Lower lobe of right lung (tissue), 2 donors: ENCODE results near the gene SLC10A6. TPM values are rescaled to one million over a fixed set of nuclear protein-coding genes. Genes with fewer than 3 reads are reported as not detected.
"Not testable (repeated sequence)": the region's sequence is repeated elsewhere in the genome, so short reads cannot be mapped to it uniquely, and the experiment has no call there.

Source experiments
- ATAC-seq, 2 donors: fragments of 200-7000 bp; cut with Tn5 transposase; one replicate each; pipeline ENCODE4 v1.9.1; 2020 to 2022; ENCODE audit warnings: mild to moderate bottlenecking in 2 of 2, moderate library complexity in 2 of 2
- DNase-seq: peaks from one replicate; pipeline ENCODE4 v3.0.0-alpha.2; 2020
- H3K27ac ChIP-seq: fragments of 200-600 bp; one replicate; pipeline ENCODE4 v1.8.0; 2022
- H3K27me3 ChIP-seq: fragments of 200-600 bp; one replicate; pipeline ENCODE4 v1.8.0; 2022; ENCODE audit warnings: low read depth
- H3K36me3 ChIP-seq: fragments of 200-600 bp; one replicate; pipeline ENCODE4 v1.8.0; 2022; ENCODE audit warnings: mild to moderate bottlenecking
- H3K4me1 ChIP-seq: fragments of 200-600 bp; one replicate; pipeline ENCODE4 v1.8.0; 2022
- H3K4me3 ChIP-seq: fragments of 200-600 bp; one replicate; pipeline ENCODE4 v1.8.0; 2022; ENCODE audit warnings: mild to moderate bottlenecking
- H3K9me3 ChIP-seq: fragments of 200-600 bp; one replicate; pipeline ENCODE4 v1.8.0; 2022
- intact Hi-C: fragments of 100-400 bp; cut with DNase I; formaldehyde crosslinking; loops from one replicate; pipeline ENCODE4 v1.11.0; 2022
- total RNA-seq: library from RNA; stranded (reverse); fragmentation: NEBNext Ultra II Directional; extraction: Animal tissue kit (Norgen Biotek cat#: 25700); gene quantifications from one replicate; pipeline ENCODE4 v1.2.1, GENCODE V29; 2021
- TF ChIP-seq, protein P1 (sequence below): fragments of 200-600 bp; IDR thresholded peaks from one replicate; pipeline ENCODE4 v1.8.0; 2022; ENCODE audit warnings: antibody characterized with exemption, mild to moderate bottlenecking
- donor health status: DM: no; HTN: yes; CAD: no; lungs with severe emphysema.

Gene SLC10A6
- total RNA-seq, 1 donor from 2014 or later: 0.97 TPM

- H3K4me3 ChIP-seq: no peak overlapping the region
- no peak for ATAC-seq
- intact Hi-C loops: no loop called here
- no peak overlapping the region for H3K27ac ChIP-seq
- peaks cover 21% of the 10 kb centered on the region for H3K9me3 ChIP-seq
- no peaks in the 10 kb centered on the region for H3K27me3 ChIP-seq
- H3K36me3 ChIP-seq: no peaks in the 10 kb centered on the region
- DNase-seq: no peak
- TF ChIP-seq, protein P1, sequence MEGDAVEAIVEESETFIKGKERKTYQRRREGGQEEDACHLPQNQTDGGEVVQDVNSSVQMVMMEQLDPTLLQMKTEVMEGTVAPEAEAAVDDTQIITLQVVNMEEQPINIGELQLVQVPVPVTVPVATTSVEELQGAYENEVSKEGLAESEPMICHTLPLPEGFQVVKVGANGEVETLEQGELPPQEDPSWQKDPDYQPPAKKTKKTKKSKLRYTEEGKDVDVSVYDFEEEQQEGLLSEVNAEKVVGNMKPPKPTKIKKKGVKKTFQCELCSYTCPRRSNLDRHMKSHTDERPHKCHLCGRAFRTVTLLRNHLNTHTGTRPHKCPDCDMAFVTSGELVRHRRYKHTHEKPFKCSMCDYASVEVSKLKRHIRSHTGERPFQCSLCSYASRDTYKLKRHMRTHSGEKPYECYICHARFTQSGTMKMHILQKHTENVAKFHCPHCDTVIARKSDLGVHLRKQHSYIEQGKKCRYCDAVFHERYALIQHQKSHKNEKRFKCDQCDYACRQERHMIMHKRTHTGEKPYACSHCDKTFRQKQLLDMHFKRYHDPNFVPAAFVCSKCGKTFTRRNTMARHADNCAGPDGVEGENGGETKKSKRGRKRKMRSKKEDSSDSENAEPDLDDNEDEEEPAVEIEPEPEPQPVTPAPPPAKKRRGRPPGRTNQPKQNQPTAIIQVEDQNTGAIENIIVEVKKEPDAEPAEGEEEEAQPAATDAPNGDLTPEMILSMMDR: no peak
- no peaks in the 10 kb centered on the region for H3K4me1 ChIP-seq
These were observed 29.5 kb upstream of the SLC10A6 start for GRCh38 chr4:86878640-86879039.

DNA sequence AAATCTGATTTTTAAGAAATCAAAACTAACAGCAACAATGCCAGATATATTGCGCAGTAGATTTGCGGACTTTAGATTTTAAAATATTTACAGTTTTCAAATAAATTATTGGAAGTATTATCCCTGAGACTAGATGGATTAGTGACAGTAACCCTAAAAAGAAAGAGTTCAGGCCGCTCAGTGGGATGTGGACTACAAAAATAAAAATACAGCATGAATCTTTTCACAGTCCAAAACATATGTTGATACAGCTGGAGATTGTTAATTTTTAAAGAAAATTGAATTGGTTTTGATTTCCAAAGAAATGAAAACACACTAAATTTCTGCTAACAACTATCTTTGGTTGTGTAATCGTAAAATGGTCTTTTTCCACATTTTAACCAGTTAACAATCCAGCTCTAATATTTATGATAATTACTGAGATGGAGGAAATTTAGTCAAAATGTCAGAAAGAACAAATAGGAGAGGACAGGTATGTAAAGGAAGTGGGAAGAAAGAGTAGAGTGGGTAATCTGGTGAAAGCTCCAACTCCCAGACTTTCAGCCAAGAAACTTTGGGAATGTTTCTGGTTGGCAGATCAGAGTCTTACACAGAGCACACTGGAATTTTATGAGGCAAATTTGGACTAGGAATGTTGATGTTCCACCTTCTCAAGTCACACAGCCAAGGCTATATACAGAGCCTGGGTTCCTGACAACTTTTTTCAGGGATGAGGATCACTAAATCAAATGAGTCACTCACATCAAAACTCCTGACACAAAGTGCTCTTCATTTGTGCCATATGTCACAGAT is 27.9 kb upstream of the SLC10A6 start:
- Histone ChIP-seq H3K27ac (no peak overlapping the region), H3K36me3 (no peaks in the 10 kb centered on the region), H3K4me3 (no peak overlapping the region), H3K9me3 (peaks cover 21% of the 10 kb centered on the region), H3K4me1 (no peaks in the 10 kb centered on the region), H3K27me3 (no peaks in the 10 kb centered on the region)
- intact Hi-C loops: no loop called here
- DNase-seq: no peak
- no peak for ATAC-seq
- TF ChIP-seq, protein P1: no peak

- DNase-seq, ATAC-seq, H3K27me3 ChIP-seq, H3K4me1 ChIP-seq, H3K27ac ChIP-seq, H3K4me3 ChIP-seq, intact Hi-C loops, H3K36me3 ChIP-seq: not testable (repeated sequence)
- H3K9me3 ChIP-seq: peaks cover 19% of the 10 kb centered on the region
These were observed 26.3 kb upstream of the SLC10A6 start for GRCh38 chr4:86875436-86875835.

GRCh38 chr4:86872135-86872534 is 23.0 kb upstream of the SLC10A6 start:
- no peaks in the 10 kb centered on the region for H3K27me3 ChIP-seq
- TF ChIP-seq, protein P1: no peak
- H3K9me3 ChIP-seq: no peaks in the 10 kb centered on the region
- H3K4me1 ChIP-seq: no peaks in the 10 kb centered on the region
- H3K36me3 ChIP-seq: no peaks in the 10 kb centered on the region
- DNase-seq: no peak
- H3K27ac ChIP-seq: no peak overlapping the region
- no peak for ATAC-seq
- H3K4me3 ChIP-seq: no peak overlapping the region
- intact Hi-C loops: no loop called here

GRCh38 chr4:86870442-86871069 is 21.4 kb upstream of the SLC10A6 start:
- Histone ChIP-seq H3K9me3 (no peaks in the 10 kb centered on the region), H3K4me1 (no peaks in the 10 kb centered on the region), H3K4me3 (no peak overlapping the region), H3K27me3 (no peaks in the 10 kb centered on the region), H3K27ac (no peak overlapping the region), H3K36me3 (no peaks in the 10 kb centered on the region)
- DNase-seq: no peak
- no peak for ATAC-seq
- intact Hi-C loops: no loop called here
- TF ChIP-seq, protein P1: no peak
